ENCODE measurements around the gene TRANK1. TPM values are rescaled to one million over a fixed set of nuclear protein-coding genes. Genes with fewer than 3 reads are reported as not detected.

TRANK1 gene
- total and polyA plus RNA-seq, 2 experiments from 2014 or later = 1.8 to 6.7 TPM

DNA sequence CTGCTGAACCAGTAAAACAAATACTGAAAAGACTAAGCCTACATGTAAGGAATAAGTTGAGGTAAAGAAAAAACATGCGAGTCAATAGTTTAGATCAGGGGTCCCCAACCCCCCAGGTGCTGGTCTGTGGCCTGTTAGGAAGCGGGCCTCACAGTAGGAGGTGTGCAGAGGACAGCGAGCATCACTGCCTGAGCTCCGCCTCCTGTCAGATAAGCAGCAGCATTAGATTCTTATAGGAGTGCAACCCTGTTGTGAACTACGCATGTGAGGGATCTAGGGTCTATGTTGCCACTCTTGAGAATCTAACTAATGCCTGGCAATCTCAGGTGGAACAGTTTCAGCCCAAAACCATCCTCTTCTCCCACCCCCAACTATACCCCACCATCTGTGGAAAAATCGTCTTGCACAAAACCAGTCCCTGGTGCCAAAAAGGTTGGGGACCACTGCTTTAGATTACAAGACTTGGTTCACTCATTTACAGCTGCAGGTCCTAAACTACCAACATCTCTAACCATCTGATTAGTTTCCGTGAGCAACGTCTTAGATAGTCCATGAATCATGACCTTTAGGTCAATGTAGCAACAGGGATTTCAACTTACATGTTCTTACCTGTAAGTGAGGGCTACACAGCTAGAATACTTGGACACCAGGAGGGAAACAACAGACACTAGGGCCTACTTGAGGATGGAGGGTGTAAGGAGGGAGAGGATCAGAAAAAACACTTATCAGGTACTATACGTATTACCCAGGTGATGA, 66.7 kb downstream of the TRANK1 start:
- Histone ChIP-seq H3K79me2 (replicated peaks; ENCODE audit: insufficient read depth) (no peaks in the 10 kb centered on the region), H3K4me3 (no peak overlapping the region), H4K20me1 (replicated peaks; ENCODE audit: insufficient read depth) (no peaks in the 10 kb centered on the region), H3K4me1 (ENCODE audit: insufficient read depth) (no peaks in the 10 kb centered on the region), H3K9me2 (ENCODE audit: insufficient read depth) (no peaks in the 10 kb centered on the region), H3K4me2 (no peak overlapping the region), H3K27me3 (ENCODE audit: insufficient read depth) (no peaks in the 10 kb centered on the region), H3F3A (replicated peaks; ENCODE audit: low read depth) (peaks cover 3% of the 10 kb centered on the region; the same call in 1 of the 2 replicates), H2AFZ (no peak overlapping the region), H3K36me3 (ENCODE audit: insufficient read depth) (no peaks in the 10 kb centered on the region), H3K27ac (ENCODE audit: low read depth) (peak overlapping the region; percentile 10; the same call in 1 of the 2 replicates)
- H3K9me3 Mint-ChIP-seq = no peaks in the 10 kb centered on the region; the same call in 2 of the 3 replicates
- ATAC-seq = no peak
- no peak overlapping the region; the same call in 1 of the 2 replicates for H3K27ac Mint-ChIP-seq
- DNase-seq (ENCODE audit: low spot score) = no peak
- no peaks in the 10 kb centered on the region for H3K4me1 Mint-ChIP-seq
- no peak overlapping the region for H3K4me3 Mint-ChIP-seq
- no peaks in the 10 kb centered on the region for H3K27me3 Mint-ChIP-seq (ENCODE audit: insufficient read depth, low read depth, poor library complexity)
- no peaks in the 10 kb centered on the region for H3K36me3 Mint-ChIP-seq (ENCODE audit: low read depth)
- no peak for TF ChIP-seq EZH2phosphoT487 (IDR thresholded peaks at IDR 0.05; ENCODE audit: unreplicated experiment)

DNA sequence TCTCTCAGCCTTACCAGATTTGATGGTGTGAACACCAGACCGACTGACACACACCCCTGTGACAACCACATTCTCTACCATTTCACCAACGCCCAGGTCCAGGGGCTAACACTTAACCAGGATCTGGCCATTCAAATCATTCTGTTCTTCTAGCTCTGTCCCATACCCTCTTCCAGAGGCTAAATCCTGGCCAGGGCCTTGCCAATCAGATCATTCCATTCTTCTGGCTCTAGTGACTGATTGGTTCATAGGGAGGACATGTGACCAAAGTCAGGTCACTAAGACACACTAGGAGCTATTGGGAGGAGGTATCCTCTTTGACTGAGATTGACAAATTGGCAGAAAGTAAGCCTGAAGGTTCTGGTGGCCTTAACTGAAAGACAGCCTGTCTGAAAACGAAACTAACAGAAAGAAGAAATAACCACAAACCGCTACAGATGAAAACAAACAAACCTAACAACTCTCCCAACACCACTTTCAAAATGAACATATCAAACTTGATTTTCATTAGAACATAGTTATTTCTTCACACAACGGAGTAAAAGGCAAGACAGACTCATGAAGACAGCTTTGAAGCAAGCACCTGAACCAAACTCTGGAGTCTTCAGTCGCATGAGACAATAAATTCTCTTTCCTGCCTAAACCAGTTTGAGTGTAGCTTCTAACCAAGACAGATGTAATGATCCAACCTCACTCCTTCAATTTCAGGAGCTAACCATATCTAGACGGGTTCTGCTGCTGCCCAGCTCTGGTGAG, 68.5 kb downstream of the TRANK1 start:
- Histone ChIP-seq H4K20me1 (replicated peaks; ENCODE audit: insufficient read depth) (no peaks in the 10 kb centered on the region), H2AFZ (no peak overlapping the region), H3K4me2 (no peak overlapping the region), H3K9me2 (ENCODE audit: insufficient read depth) (no peaks in the 10 kb centered on the region), H3K4me3 (no peak overlapping the region), H3K4me1 (ENCODE audit: insufficient read depth) (no peaks in the 10 kb centered on the region), H3K36me3 (ENCODE audit: insufficient read depth) (no peaks in the 10 kb centered on the region), H3F3A (replicated peaks; ENCODE audit: low read depth) (peaks cover 3% of the 10 kb centered on the region; the same call in 1 of the 2 replicates), H3K27ac (ENCODE audit: low read depth) (no peak overlapping the region), H3K27me3 (ENCODE audit: insufficient read depth) (no peaks in the 10 kb centered on the region), H3K79me2 (replicated peaks; ENCODE audit: insufficient read depth) (no peaks in the 10 kb centered on the region)
- no peak for TF ChIP-seq POLR2AphosphoS5 (IDR thresholded peaks at IDR 0.05; ENCODE audit: low read depth)
- TF ChIP-seq, protein P1, sequence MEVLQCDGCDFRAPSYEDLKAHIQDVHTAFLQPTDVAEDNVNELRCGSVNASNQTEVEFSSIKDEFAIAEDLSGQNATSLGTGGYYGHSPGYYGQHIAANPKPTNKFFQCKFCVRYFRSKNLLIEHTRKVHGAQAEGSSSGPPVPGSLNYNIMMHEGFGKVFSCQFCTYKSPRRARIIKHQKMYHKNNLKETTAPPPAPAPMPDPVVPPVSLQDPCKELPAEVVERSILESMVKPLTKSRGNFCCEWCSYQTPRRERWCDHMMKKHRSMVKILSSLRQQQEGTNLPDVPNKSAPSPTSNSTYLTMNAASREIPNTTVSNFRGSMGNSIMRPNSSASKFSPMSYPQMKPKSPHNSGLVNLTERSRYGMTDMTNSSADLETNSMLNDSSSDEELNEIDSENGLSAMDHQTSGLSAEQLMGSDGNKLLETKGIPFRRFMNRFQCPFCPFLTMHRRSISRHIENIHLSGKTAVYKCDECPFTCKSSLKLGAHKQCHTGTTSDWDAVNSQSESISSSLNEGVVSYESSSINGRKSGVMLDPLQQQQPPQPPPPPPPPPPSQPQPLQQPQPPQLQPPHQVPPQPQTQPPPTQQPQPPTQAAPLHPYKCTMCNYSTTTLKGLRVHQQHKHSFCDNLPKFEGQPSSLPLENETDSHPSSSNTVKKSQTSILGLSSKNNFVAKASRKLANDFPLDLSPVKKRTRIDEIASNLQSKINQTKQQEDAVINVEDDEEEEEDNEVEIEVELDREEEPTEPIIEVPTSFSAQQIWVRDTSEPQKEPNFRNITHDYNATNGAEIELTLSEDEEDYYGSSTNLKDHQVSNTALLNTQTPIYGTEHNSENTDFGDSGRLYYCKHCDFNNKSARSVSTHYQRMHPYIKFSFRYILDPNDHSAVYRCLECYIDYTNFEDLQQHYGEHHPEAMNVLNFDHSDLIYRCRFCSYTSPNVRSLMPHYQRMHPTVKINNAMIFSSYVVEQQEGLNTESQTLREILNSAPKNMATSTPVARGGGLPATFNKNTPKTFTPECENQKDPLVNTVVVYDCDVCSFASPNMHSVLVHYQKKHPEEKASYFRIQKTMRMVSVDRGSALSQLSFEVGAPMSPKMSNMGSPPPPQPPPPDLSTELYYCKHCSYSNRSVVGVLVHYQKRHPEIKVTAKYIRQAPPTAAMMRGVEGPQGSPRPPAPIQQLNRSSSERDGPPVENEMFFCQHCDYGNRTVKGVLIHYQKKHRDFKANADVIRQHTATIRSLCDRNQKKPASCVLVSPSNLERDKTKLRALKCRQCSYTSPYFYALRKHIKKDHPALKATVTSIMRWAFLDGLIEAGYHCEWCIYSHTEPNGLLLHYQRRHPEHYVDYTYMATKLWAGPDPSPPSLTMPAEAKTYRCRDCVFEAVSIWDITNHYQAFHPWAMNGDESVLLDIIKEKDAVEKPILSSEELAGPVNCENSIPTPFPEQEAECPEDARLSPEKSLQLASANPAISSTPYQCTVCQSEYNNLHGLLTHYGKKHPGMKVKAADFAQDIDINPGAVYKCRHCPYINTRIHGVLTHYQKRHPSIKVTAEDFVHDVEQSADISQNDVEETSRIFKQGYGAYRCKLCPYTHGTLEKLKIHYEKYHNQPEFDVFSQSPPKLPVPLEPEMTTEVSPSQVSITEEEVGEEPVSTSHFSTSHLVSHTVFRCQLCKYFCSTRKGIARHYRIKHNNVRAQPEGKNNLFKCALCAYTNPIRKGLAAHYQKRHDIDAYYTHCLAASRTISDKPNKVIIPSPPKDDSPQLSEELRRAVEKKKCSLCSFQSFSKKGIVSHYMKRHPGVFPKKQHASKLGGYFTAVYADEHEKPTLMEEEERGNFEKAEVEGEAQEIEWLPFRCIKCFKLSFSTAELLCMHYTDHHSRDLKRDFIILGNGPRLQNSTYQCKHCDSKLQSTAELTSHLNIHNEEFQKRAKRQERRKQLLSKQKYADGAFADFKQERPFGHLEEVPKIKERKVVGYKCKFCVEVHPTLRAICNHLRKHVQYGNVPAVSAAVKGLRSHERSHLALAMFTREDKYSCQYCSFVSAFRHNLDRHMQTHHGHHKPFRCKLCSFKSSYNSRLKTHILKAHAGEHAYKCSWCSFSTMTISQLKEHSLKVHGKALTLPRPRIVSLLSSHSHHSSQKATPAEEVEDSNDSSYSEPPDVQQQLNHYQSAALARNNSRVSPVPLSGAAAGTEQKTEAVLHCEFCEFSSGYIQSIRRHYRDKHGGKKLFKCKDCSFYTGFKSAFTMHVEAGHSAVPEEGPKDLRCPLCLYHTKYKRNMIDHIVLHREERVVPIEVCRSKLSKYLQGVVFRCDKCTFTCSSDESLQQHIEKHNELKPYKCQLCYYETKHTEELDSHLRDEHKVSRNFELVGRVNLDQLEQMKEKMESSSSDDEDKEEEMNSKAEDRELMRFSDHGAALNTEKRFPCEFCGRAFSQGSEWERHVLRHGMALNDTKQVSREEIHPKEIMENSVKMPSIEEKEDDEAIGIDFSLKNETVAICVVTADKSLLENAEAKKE (CRISPR knock-in tag; IDR thresholded peaks at IDR 0.05) = no peak
- TF ChIP-seq NANOG (IDR thresholded peaks at IDR 0.05; ENCODE audit: borderline replicate concordance) = no peak
- TF ChIP-seq EZH2phosphoT487 (IDR thresholded peaks at IDR 0.05; ENCODE audit: unreplicated experiment) = no peak
- TF ChIP-seq ZNF114 (CRISPR knock-in tag; IDR thresholded peaks at IDR 0.05) = no peak
- TF ChIP-seq JUNB (IDR thresholded peaks at IDR 0.05; ENCODE audit: unreplicated experiment) = no peak
- no peak for TF ChIP-seq ZNF331 (CRISPR knock-in tag; IDR thresholded peaks at IDR 0.05; ENCODE audit: low read depth)
- no peaks in the 10 kb centered on the region for H3K36me3 Mint-ChIP-seq (ENCODE audit: low read depth)
- H3K27me3 Mint-ChIP-seq (ENCODE audit: insufficient read depth, low read depth, poor library complexity) = no peaks in the 10 kb centered on the region
- ATAC-seq (no peak; the same call in 2 of the 3 replicates), DNase-seq (ENCODE audit: low spot score) (no peak)
- H3K27ac Mint-ChIP-seq = no peak overlapping the region
- no peak overlapping the region for H3K4me3 Mint-ChIP-seq
- H3K9me3 Mint-ChIP-seq = no peaks in the 10 kb centered on the region; the same call in 2 of the 3 replicates
- H3K4me1 Mint-ChIP-seq = no peaks in the 10 kb centered on the region
